ENCODE measurements around the gene ADD1.

The ADD1 gene, protein sequence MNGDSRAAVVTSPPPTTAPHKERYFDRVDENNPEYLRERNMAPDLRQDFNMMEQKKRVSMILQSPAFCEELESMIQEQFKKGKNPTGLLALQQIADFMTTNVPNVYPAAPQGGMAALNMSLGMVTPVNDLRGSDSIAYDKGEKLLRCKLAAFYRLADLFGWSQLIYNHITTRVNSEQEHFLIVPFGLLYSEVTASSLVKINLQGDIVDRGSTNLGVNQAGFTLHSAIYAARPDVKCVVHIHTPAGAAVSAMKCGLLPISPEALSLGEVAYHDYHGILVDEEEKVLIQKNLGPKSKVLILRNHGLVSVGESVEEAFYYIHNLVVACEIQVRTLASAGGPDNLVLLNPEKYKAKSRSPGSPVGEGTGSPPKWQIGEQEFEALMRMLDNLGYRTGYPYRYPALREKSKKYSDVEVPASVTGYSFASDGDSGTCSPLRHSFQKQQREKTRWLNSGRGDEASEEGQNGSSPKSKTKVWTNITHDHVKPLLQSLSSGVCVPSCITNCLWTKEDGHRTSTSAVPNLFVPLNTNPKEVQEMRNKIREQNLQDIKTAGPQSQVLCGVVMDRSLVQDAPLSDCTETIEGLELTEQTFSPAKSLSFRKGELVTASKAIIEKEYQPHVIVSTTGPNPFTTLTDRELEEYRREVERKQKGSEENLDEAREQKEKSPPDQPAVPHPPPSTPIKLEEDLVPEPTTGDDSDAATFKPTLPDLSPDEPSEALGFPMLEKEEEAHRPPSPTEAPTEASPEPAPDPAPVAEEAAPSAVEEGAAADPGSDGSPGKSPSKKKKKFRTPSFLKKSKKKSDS

DNA sequence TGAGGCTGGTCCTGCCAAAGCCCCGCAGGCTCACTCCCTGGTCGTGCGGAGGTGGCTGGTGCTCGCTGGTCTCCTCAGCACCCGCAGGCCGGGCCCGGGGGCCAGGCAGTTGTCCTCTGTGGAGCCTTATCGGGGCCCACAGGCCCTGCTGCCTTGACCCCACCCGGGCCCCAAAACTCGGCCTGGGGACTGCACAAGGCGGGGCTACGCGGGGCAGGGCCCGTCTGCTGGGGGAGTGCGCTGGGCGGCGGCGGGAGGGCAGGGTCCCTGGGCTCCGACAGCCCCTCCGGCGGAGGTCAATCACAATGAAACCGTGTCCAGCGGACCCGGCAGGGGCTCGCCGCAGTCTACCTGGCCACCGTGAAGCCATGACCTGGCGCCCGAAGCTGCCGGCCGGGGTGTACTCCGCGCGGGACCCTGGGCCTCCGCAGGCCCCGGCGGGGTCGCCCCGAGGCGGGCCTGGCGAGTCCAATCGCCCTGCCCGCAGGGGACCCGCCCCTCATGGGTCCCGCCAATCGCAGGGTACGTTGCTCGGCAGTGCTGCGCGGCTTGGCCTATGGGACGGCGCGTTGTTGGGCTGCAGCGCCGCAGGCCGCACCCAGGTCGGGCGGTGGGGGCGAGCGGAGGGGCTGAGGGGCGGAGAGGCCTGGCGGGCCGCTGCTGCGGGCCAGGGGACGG, at the start of gene ADD1:
Gene ADD1, plus strand, starts transcription at position 582 of the 678 bp plus-strand sequence. CDS start 32,072 bp downstream, outside the sequence.
- peak within 1 kb of the TSS; percentile 97 for H3K27ac Mint-ChIP-seq
- peaks cover 4% of the 10 kb centered on the region for H3K36me3 Mint-ChIP-seq
- H3K27me3 Mint-ChIP-seq = no peaks in the 10 kb centered on the region
- H3K4me1 Mint-ChIP-seq = peaks cover 75% of the 10 kb centered on the region
- H3K4me3 Mint-ChIP-seq = peak within 1 kb of the TSS; percentile 96
- H3K9me3 Mint-ChIP-seq = no peaks in the 10 kb centered on the region

- Mint-ChIP-seq H3K36me3 (no peaks in the 10 kb centered on the region), H3K4me1 (peaks cover 51% of the 10 kb centered on the region), H3K27ac (peak overlapping the region; percentile 41), H3K9me3 (no peaks in the 10 kb centered on the region), H3K27me3 (no peaks in the 10 kb centered on the region), H3K4me3 (peak overlapping the region; percentile 92)
These were observed 49.0 kb upstream of the ADD1 start for GRCh38 chr4:2794486-2795299.

- Mint-ChIP-seq H3K36me3 (no peaks in the 10 kb centered on the region), H3K4me1 (peaks cover 55% of the 10 kb centered on the region), H3K4me3 (peak overlapping the region; percentile 15), H3K9me3 (no peaks in the 10 kb centered on the region), H3K27me3 (no peaks in the 10 kb centered on the region), H3K27ac (peak overlapping the region; percentile 51)
These were observed 48.2 kb upstream of the ADD1 start for GRCh38 chr4:2795300-2795892.

GRCh38 chr4:2795893-2796848, 47.5 kb upstream of the ADD1 start:
- H3K4me3 Mint-ChIP-seq = no peak overlapping the region
- H3K4me1 Mint-ChIP-seq = peaks cover 55% of the 10 kb centered on the region
- no peaks in the 10 kb centered on the region for H3K36me3 Mint-ChIP-seq
- no peaks in the 10 kb centered on the region for H3K27me3 Mint-ChIP-seq
- H3K9me3 Mint-ChIP-seq = no peaks in the 10 kb centered on the region
- no peak overlapping the region for H3K27ac Mint-ChIP-seq

DNA sequence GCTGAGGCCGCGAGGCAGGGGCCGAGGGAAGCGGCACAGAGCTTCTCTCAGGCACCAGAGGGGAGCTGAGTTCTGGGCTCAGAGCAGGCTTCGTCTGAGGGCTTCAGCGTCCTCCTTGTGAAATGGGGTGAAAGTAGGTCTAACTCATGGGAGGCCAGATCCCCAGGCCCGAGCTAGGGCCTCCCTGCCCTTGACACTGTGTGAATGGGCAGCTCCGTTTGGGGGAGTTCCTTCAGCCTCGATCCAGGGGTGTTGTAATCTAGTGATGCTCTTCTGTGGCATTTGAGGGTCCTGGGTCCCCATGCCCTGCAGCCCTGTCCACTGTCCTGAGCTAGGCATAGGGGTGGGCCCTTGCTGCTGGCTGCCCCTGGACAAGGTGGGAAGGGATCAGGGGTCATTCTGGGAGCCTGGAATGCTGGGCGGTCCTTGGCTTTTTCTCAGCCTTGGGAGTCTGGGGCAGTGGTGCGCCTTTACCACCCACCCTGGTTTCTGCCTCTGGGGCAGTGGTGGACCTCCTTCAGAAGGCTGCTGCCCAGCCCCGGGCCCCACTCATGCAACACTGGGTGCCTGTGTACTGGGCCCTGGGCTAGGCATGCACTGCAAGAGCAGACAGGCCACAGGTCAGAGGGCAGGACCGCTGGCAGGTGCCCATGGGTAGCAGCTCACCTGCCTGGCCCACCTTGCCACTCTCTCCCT, 46.6 kb upstream of the ADD1 start:
- no peaks in the 10 kb centered on the region for H3K9me3 Mint-ChIP-seq
- peaks cover 61% of the 10 kb centered on the region for H3K4me1 Mint-ChIP-seq
- no peaks in the 10 kb centered on the region for H3K27me3 Mint-ChIP-seq
- peak overlapping the region; percentile 35 for H3K27ac Mint-ChIP-seq
- no peak overlapping the region for H3K4me3 Mint-ChIP-seq
- H3K36me3 Mint-ChIP-seq = no peaks in the 10 kb centered on the region

- no peaks in the 10 kb centered on the region for H3K9me3 Mint-ChIP-seq
- peak overlapping the region; percentile 35 for H3K27ac Mint-ChIP-seq
- H3K4me3 Mint-ChIP-seq = peak overlapping the region; percentile 63
- peaks cover 61% of the 10 kb centered on the region for H3K4me1 Mint-ChIP-seq
- H3K36me3 Mint-ChIP-seq = no peaks in the 10 kb centered on the region
- no peaks in the 10 kb centered on the region for H3K27me3 Mint-ChIP-seq
These were observed 45.9 kb upstream of the ADD1 start for GRCh38 chr4:2797545-2798305.

DNA sequence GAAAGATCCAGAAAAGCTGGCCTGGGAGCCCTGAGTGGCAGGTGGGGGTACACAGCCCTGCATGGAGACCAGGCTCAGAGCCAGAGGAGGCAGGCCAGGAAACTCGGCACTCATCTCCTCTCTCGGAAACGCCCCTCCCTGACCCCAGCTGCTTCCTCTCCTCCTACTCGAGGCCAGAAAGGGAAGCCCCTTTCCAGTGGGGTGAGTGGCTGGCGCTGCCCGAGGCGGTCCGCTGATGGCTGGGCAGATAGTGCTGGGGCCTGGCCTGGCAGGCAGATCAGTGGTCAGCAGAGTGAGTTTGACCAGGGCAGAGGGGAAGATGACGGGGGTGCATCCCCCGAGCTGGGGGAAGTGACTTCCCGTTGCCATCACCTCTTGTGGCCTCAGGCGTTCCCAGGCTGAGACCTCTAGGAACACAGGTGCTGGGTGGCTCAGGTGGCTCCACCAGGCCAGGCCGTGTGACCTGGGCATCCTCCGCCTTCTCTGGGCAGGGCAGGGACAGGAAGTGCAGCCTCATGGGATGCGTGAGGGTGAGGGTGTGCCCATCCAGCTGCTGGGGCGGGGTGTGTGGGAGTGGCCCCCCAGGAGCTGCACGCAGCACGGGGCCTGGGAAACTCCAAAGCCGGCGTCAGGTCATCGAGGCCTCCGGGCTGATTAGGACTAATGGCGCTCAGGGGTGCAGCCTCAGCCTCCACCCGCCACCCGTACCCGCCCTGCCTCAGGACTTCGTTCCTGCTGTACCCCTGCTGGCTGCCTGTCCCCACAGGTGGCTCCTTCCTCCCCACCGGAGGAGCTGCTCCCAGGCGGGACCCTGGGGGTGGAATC, 45.0 kb upstream of the ADD1 start:
- H3K4me1 Mint-ChIP-seq = peaks cover 58% of the 10 kb centered on the region
- no peak overlapping the region for H3K27ac Mint-ChIP-seq
- no peaks in the 10 kb centered on the region for H3K36me3 Mint-ChIP-seq
- H3K4me3 Mint-ChIP-seq = peak overlapping the region; percentile 74
- no peaks in the 10 kb centered on the region for H3K27me3 Mint-ChIP-seq
- H3K9me3 Mint-ChIP-seq = no peaks in the 10 kb centered on the region

DNA sequence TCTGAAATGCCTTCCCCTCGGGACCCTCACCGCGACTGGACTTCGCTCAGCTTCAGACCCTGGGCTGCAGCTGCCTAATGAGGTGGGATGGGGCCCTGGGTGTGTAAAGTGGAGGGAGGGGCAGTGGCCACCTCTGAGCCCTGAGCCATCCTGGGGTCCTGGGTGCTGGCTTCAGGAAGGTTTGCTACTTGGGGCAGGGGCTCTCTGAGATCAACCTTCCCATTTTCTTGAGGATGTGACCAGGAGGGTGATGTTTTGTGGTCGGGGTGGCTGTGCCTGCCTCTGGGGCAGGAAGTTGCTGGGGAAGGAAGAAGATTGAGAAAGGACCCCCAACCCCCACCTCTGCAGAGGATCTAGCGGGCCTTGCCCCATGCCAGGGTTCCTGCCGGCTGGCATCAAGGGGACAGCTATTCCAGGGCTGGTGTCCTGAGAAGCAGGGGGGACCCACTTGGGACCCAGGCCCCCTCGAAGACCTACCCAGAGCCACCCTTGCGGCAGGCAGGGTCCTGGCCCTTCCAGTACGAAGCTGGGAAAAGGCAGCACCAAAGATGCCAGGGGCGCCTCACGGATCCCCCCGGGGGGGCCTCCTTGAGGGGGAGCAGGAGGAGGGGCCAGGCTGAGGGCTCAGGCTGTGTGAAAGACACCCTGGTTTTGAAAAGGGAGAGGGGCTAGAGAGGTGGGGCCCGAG, 44.3 kb upstream of the ADD1 start:
- Mint-ChIP-seq H3K4me1 (peaks cover 51% of the 10 kb centered on the region), H3K27me3 (no peaks in the 10 kb centered on the region), H3K4me3 (peak overlapping the region; percentile 74), H3K9me3 (no peaks in the 10 kb centered on the region), H3K27ac (no peak overlapping the region), H3K36me3 (no peaks in the 10 kb centered on the region)

GRCh38 chr4:2799971-2800690, 43.5 kb upstream of the ADD1 start:
- Mint-ChIP-seq H3K9me3 (no peaks in the 10 kb centered on the region), H3K27me3 (no peaks in the 10 kb centered on the region), H3K4me3 (peak overlapping the region; percentile 47), H3K27ac (no peak overlapping the region), H3K4me1 (peaks cover 43% of the 10 kb centered on the region), H3K36me3 (no peaks in the 10 kb centered on the region)

DNA sequence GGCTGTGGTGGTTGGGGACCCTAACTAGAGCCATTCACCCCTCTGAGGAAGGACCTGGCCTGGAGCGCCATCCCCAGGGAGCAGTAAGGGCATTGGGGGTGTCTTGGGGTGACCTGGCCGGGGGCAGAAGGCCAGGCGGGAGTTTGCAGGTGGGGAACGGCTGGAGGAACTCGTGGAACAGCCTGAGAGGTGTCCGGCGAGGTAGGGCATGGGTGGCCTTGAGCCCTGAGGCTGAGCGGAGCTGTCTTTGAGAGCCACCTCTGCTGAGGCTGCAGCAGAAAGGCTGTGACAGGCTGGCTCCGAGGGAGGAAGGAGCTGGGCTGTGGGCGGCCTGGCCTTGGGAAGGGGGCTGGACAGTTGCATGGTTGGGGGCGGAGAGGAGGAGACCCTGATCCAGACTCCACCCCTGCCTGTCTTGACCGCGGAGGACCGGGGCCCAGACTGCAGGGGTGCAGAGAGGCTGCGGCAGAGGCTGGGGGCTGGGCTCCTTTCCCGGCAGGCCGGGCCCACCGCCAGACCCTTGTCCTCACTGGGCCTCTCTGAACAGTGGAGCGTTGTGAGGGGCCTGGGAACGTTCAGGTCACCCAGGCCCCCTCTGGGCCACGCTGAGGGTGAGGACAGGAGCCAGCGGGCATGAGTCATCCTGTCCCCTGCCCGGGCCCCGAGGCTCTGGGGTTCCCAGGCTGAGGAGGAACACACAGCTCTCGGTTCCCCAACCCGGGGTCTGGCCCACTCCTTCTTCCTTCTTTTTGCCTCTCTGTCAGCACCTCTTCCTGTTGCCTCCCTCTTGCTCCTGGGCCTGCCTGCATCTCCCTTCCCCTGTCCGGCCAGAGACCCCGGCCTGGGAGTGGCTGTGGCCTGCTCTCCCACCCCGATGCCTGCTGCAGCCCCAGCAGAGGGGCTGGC, 42.7 kb upstream of the ADD1 start:
- no peak overlapping the region for H3K27ac Mint-ChIP-seq
- H3K4me1 Mint-ChIP-seq = peaks cover 40% of the 10 kb centered on the region
- no peaks in the 10 kb centered on the region for H3K9me3 Mint-ChIP-seq
- H3K4me3 Mint-ChIP-seq = peak overlapping the region; percentile 44
- no peaks in the 10 kb centered on the region for H3K27me3 Mint-ChIP-seq
- H3K36me3 Mint-ChIP-seq = no peaks in the 10 kb centered on the region

Measured in activated naive CD4-positive, alpha-beta T cell treated with anti-CD3 and anti-CD28 coated beads, Interleukin-2, amount 50 U/mL, for 24 hours (primary cell).